ENCODE data around the gene IRX2. TPM values are rescaled to one million over a fixed set of nuclear protein-coding genes. Genes with fewer than 3 reads are reported as not detected.
A peak's percentile ranks its signal among the peaks of the same experiment; 100 is the strongest.

Gene IRX2
- total RNA-seq, 2 donors from 2014 or later, result 0.28 to 0.54 TPM

- no peak for TF ChIP-seq CTCF (IDR thresholded peaks at IDR 0.05)
- Histone ChIP-seq H3K36me3 (no peaks in the 10 kb centered on the region), H3K4me1 (ENCODE audit: control insufficient read depth in 1 of 2, low read depth in 2 of 2) (peaks cover 4 to 35% of the 10 kb centered on the region in 2 donors), H3K4me3 (no peak overlapping the region), H3K27ac (no peak overlapping the region), H3K9me3 (no peaks in the 10 kb centered on the region), H3K27me3 (replicated peaks; ENCODE audit: insufficient read depth) (peaks cover 19% of the 10 kb centered on the region)
- DNase-seq (ENCODE audit: low spot score) (no peak), ATAC-seq (ENCODE audit: insufficient number of reproducible peaks, low FRiP score, low read depth) (no peak)
Measured at GRCh38 chr5:2753452-2754420, 2.3 kb upstream of the IRX2 start.

GRCh38 chr5:2752821-2753439 lies 1.5 kb upstream of the IRX2 start:
- peak overlapping the region; percentile 60 for H3K4me3 ChIP-seq

GRCh38 chr5:2752059-2752820 lies 763 bp upstream of the IRX2 start:
- Histone ChIP-seq H3K4me3 (peak overlapping the region; percentile 60), H3K36me3 (no peaks in the 10 kb centered on the region), H3K27me3 (replicated peaks; ENCODE audit: insufficient read depth) (peaks cover 19% of the 10 kb centered on the region), H3K9me3 (no peaks in the 10 kb centered on the region), H3K27ac (no peak overlapping the region), H3K4me1 (ENCODE audit: control insufficient read depth in 1 of 2, low read depth in 2 of 2) (peaks cover 4 to 35% of the 10 kb centered on the region in 2 donors)
- TF ChIP-seq CTCF (IDR thresholded peaks at IDR 0.05), result no peak
- ATAC-seq (ENCODE audit: insufficient number of reproducible peaks, low FRiP score, low read depth) (no peak), DNase-seq (ENCODE audit: low spot score) (no peak)

More at GRCh38 chr5:2752821-2753439, 1.5 kb upstream of the IRX2 start:
- peaks cover 19% of the 10 kb centered on the region for H3K27me3 ChIP-seq (replicated peaks; ENCODE audit: insufficient read depth)
- H3K36me3 ChIP-seq, result no peaks in the 10 kb centered on the region
- DNase-seq (ENCODE audit: low spot score) (no peak), ATAC-seq (ENCODE audit: insufficient number of reproducible peaks, low FRiP score, low read depth) (no peak)
- no peak for TF ChIP-seq CTCF (IDR thresholded peaks at IDR 0.05)
- H3K4me1 ChIP-seq (ENCODE audit: control insufficient read depth in 1 of 2, low read depth in 2 of 2), result peaks cover 4 to 35% of the 10 kb centered on the region in 2 donors
- H3K9me3 ChIP-seq, result no peaks in the 10 kb centered on the region
- H3K27ac ChIP-seq, result no peak overlapping the region

GRCh38 chr5:2750758-2751464 lies 566 bp downstream of the IRX2 start:
- ATAC-seq (ENCODE audit: insufficient number of reproducible peaks, low FRiP score, low read depth), result no peak
- H3K36me3 ChIP-seq, result no peaks in the 10 kb centered on the region
- no peak for DNase-seq (ENCODE audit: low spot score)
- no peak for TF ChIP-seq CTCF (IDR thresholded peaks at IDR 0.05)
- peak overlapping the region; percentile 52 for H3K4me3 ChIP-seq
- H3K27ac ChIP-seq, result no peak overlapping the region
- peaks cover 16% of the 10 kb centered on the region for H3K27me3 ChIP-seq (replicated peaks; ENCODE audit: insufficient read depth)
- no peaks in the 10 kb centered on the region for H3K9me3 ChIP-seq
- H3K4me1 ChIP-seq (ENCODE audit: control insufficient read depth in 1 of 2, low read depth in 2 of 2), result peaks cover 0 to 22% of the 10 kb centered on the region in 2 donors

Measured in thoracic aorta (tissue), 2 donors.